Astrocyte (in vitro differentiated cells and primary cell): ENCODE measurements around the gene LAMA5. TPM values are rescaled to one million over a fixed set of nuclear protein-coding genes. Genes with fewer than 3 reads are reported as not detected.

Source experiments
- DNase-seq: peaks from one replicate; pipeline ENCODE4 v3.0.0-alpha.2; 2010; ENCODE audit warnings: low read depth
- FAIRE-seq: peaks from 2 replicates; lab custom pipeline; 2011; peaks lifted over from hg19 to GRCh38; lab: Jason Lieb, UNC
- H2AFZ ChIP-seq: 2 replicates; pipeline ENCODE4 v1.6.0; 2012; ENCODE audit warnings: low read depth, low read length, inconsistent platforms
- H3K27ac ChIP-seq: 2 replicates; pipeline ENCODE4 v1.5.1; 2011; ENCODE audit warnings: low read depth, low read length, inconsistent platforms
- H3K27me3 ChIP-seq: 2 replicates; pipeline ENCODE4 v1.6.0; 2011; ENCODE audit warnings: low read length, inconsistent platforms; ENCODE audit not compliant: insufficient read depth
- H3K36me3 ChIP-seq: 2 replicates; pipeline ENCODE4 v1.5.1; 2011; ENCODE audit warnings: low read length, inconsistent platforms; ENCODE audit not compliant: insufficient read depth
- H3K4me1 ChIP-seq: 2 replicates; pipeline ENCODE4 v1.5.1; 2011; ENCODE audit warnings: low read length, inconsistent platforms; ENCODE audit not compliant: insufficient read depth
- H3K4me2 ChIP-seq: 2 replicates; pipeline ENCODE4 v1.6.0; 2012; ENCODE audit warnings: low read length, inconsistent platforms
- H3K4me3 ChIP-seq: 2 replicates; pipeline ENCODE4 v1.5.1; 2011; ENCODE audit warnings: low read depth, mild to moderate bottlenecking, low read length, inconsistent platforms; ENCODE audit not compliant: insufficient read depth
- H3K79me2 ChIP-seq: 2 replicates; pipeline ENCODE4 v1.6.0; 2012; ENCODE audit warnings: mild to moderate bottlenecking, low read length, inconsistent platforms; ENCODE audit not compliant: insufficient read depth
- H3K9ac ChIP-seq: 2 replicates; pipeline ENCODE4 v1.6.0; 2012; ENCODE audit warnings: mild to moderate bottlenecking, low read length, inconsistent platforms
- H3K9me3 ChIP-seq: 2 replicates; pipeline ENCODE4 v1.5.1; 2012; ENCODE audit warnings: low read depth, mild to moderate bottlenecking, low read length, inconsistent platforms; ENCODE audit not compliant: insufficient read depth
- H4K20me1 ChIP-seq: 2 replicates; pipeline ENCODE4 v1.6.0; 2012; ENCODE audit warnings: low read length, inconsistent platforms; ENCODE audit not compliant: insufficient read depth
- H3K27ac Mint-ChIP-seq: one replicate; pipeline ENCODE4 v1.8.0; 2021; ENCODE audit warnings: mild to moderate bottlenecking, mixed read lengths; ENCODE audit not compliant: unreplicated experiment
- H3K27me3 Mint-ChIP-seq: one replicate; pipeline ENCODE4 v1.8.0; 2021; ENCODE audit warnings: low read depth, mixed read lengths; ENCODE audit not compliant: unreplicated experiment
- H3K36me3 Mint-ChIP-seq: one replicate; pipeline ENCODE4 v1.8.0; 2021; ENCODE audit warnings: low read depth, mixed read lengths; ENCODE audit not compliant: unreplicated experiment
- H3K4me1 Mint-ChIP-seq: one replicate; pipeline ENCODE4 v1.8.0; 2021; ENCODE audit warnings: low read depth, mixed read lengths; ENCODE audit not compliant: unreplicated experiment
- H3K4me3 Mint-ChIP-seq: one replicate; pipeline ENCODE4 v1.8.0; 2021; ENCODE audit warnings: mild to moderate bottlenecking, moderate library complexity, mixed read lengths; ENCODE audit not compliant: unreplicated experiment
- H3K9me3 Mint-ChIP-seq: one replicate; pipeline ENCODE4 v1.8.0; 2021; ENCODE audit warnings: mild to moderate bottlenecking, mixed read lengths; ENCODE audit not compliant: unreplicated experiment
- EZH2 ChIP-seq: IDR thresholded peaks from 2 replicates; pipeline ENCODE4 v1.6.1; 2012; ENCODE audit warnings: mild to moderate bottlenecking, low read length, inconsistent platforms; ENCODE audit not compliant: insufficient read depth
- total RNA-seq: library from RNA; stranded (reverse); gene quantifications from 2 replicates; pipeline ENCODE4 v1.2.1, GENCODE V29; 2021
- TF ChIP-seq, protein P1 (sequence below): IDR thresholded peaks from 2 replicates; pipeline ENCODE4 v1.5.1; 2011; ENCODE audit warnings: low read depth, mild to moderate bottlenecking, inconsistent platforms, low read length, moderate library complexity; ENCODE audit not compliant: insufficient read depth

LAMA5 gene
- total RNA-seq, 1 donor from 2014 or later: 350 TPM

GRCh38 chr20:62268228-62268900 is 98.7 kb downstream of the LAMA5 start:
- Histone ChIP-seq H3K9ac (no peak overlapping the region), H3K36me3 (peaks cover 6% of the 10 kb centered on the region)
- TF ChIP-seq EZH2: no peak
- TF ChIP-seq, protein P1, sequence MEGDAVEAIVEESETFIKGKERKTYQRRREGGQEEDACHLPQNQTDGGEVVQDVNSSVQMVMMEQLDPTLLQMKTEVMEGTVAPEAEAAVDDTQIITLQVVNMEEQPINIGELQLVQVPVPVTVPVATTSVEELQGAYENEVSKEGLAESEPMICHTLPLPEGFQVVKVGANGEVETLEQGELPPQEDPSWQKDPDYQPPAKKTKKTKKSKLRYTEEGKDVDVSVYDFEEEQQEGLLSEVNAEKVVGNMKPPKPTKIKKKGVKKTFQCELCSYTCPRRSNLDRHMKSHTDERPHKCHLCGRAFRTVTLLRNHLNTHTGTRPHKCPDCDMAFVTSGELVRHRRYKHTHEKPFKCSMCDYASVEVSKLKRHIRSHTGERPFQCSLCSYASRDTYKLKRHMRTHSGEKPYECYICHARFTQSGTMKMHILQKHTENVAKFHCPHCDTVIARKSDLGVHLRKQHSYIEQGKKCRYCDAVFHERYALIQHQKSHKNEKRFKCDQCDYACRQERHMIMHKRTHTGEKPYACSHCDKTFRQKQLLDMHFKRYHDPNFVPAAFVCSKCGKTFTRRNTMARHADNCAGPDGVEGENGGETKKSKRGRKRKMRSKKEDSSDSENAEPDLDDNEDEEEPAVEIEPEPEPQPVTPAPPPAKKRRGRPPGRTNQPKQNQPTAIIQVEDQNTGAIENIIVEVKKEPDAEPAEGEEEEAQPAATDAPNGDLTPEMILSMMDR: no peak

GRCh38 chr20:62267543-62267942 is 99.6 kb downstream of the LAMA5 start:
- Histone ChIP-seq H3K4me1 (no peaks in the 10 kb centered on the region), H3K27ac (no peak overlapping the region), H3K9ac (no peak overlapping the region), H3K27me3 (no peaks in the 10 kb centered on the region), H3K79me2 (no peaks in the 10 kb centered on the region), H3K4me3 (no peak overlapping the region), H3K36me3 (peaks cover 8% of the 10 kb centered on the region), H2AFZ (no peak overlapping the region), H3K9me3 (peaks cover 6% of the 10 kb centered on the region), H3K4me2 (no peak overlapping the region), H4K20me1 (peaks cover 31% of the 10 kb centered on the region)
- Mint-ChIP-seq H3K4me1 (no peaks in the 10 kb centered on the region), H3K9me3 (peaks cover 4% of the 10 kb centered on the region), H3K27me3 (no peaks in the 10 kb centered on the region), H3K36me3 (peaks cover 28% of the 10 kb centered on the region), H3K27ac (no peak overlapping the region), H3K4me3 (peak overlapping the region; percentile 7)
- DNase-seq: no peak
- TF ChIP-seq, protein P1: no peak
- no peak for TF ChIP-seq EZH2
- FAIRE-seq: no peak

More at GRCh38 chr20:62268228-62268900, 98.7 kb downstream of the LAMA5 start:
- H3K27me3 ChIP-seq: no peaks in the 10 kb centered on the region
- H3K9me3 ChIP-seq: peaks cover 6% of the 10 kb centered on the region
- H3K4me2 ChIP-seq: no peak overlapping the region
- H3K27ac Mint-ChIP-seq: no peak overlapping the region
- H2AFZ ChIP-seq: no peak overlapping the region
- H3K36me3 Mint-ChIP-seq: peaks cover 32% of the 10 kb centered on the region
- FAIRE-seq (no peak), DNase-seq (no peak)
- H3K4me3 Mint-ChIP-seq: no peak overlapping the region
- no peaks in the 10 kb centered on the region for H3K4me1 Mint-ChIP-seq
- H3K4me3 ChIP-seq: no peak overlapping the region
- no peaks in the 10 kb centered on the region for H3K27me3 Mint-ChIP-seq
- H3K27ac ChIP-seq: no peak overlapping the region
- peaks cover 29% of the 10 kb centered on the region for H4K20me1 ChIP-seq
- H3K9me3 Mint-ChIP-seq: peaks cover 4% of the 10 kb centered on the region
- no peaks in the 10 kb centered on the region for H3K4me1 ChIP-seq
- H3K79me2 ChIP-seq: no peaks in the 10 kb centered on the region

DNA sequence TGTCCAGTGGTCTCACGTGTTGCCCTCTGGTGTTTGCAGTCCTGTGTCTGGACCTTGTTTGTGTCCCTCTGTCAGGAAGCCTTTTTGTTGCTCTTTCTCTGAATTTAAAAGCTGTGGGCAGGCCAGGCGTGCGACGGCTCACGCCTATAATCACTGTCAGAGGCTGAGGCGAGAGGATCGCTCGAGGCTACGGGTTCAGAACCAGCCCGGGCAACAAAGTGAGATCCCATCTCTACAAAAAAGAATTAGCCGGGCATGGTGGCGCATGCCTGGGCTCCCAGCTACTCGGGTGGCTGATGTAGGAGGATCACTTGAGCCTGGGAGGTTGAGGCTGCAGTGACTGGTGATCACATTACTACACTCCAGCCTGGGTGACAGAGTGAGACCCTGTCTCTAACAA is 100.3 kb downstream of the LAMA5 start:
- peaks cover 8% of the 10 kb centered on the region for H3K36me3 ChIP-seq
- H3K27me3 ChIP-seq: no peaks in the 10 kb centered on the region
- H2AFZ ChIP-seq: no peak overlapping the region
- DNase-seq (no peak), FAIRE-seq (no peak)
- H3K9ac ChIP-seq: no peak overlapping the region
- no peak overlapping the region for H3K4me2 ChIP-seq
- Mint-ChIP-seq H3K4me3 (peak overlapping the region; percentile 7), H3K27me3 (no peaks in the 10 kb centered on the region), H3K9me3 (peaks cover 4% of the 10 kb centered on the region), H3K4me1 (no peaks in the 10 kb centered on the region), H3K27ac (no peak overlapping the region), H3K36me3 (peaks cover 27% of the 10 kb centered on the region)
- peaks cover 34% of the 10 kb centered on the region for H4K20me1 ChIP-seq
- H3K27ac ChIP-seq: no peak overlapping the region
- peaks cover 6% of the 10 kb centered on the region for H3K9me3 ChIP-seq
- H3K4me3 ChIP-seq: no peak overlapping the region
- no peak for TF ChIP-seq EZH2
- TF ChIP-seq, protein P1: no peak
- H3K4me1 ChIP-seq: no peaks in the 10 kb centered on the region
- no peaks in the 10 kb centered on the region for H3K79me2 ChIP-seq
